ENCODE measurements around the gene GNB1L. TPM values are rescaled to one million over a fixed set of nuclear protein-coding genes. Genes with fewer than 3 reads are reported as not detected.

Gene GNB1L
- total RNA-seq, 1 donor from 2014 or later, result 3.7 TPM

GRCh38 chr22:19823902-19824211, 30.8 kb downstream of the GNB1L start:
- TF ChIP-seq, protein P1, sequence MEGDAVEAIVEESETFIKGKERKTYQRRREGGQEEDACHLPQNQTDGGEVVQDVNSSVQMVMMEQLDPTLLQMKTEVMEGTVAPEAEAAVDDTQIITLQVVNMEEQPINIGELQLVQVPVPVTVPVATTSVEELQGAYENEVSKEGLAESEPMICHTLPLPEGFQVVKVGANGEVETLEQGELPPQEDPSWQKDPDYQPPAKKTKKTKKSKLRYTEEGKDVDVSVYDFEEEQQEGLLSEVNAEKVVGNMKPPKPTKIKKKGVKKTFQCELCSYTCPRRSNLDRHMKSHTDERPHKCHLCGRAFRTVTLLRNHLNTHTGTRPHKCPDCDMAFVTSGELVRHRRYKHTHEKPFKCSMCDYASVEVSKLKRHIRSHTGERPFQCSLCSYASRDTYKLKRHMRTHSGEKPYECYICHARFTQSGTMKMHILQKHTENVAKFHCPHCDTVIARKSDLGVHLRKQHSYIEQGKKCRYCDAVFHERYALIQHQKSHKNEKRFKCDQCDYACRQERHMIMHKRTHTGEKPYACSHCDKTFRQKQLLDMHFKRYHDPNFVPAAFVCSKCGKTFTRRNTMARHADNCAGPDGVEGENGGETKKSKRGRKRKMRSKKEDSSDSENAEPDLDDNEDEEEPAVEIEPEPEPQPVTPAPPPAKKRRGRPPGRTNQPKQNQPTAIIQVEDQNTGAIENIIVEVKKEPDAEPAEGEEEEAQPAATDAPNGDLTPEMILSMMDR (IDR thresholded peaks at IDR 0.05; ENCODE audit: unreplicated experiment), result no peak
- Mint-ChIP-seq H3K36me3 (ENCODE audit: low read depth, unreplicated experiment) (no peaks in the 10 kb centered on the region), H3K4me1 (ENCODE audit: unreplicated experiment) (peaks cover 5% of the 10 kb centered on the region), H3K4me3 (ENCODE audit: unreplicated experiment) (no peak overlapping the region), H3K9me3 (ENCODE audit: unreplicated experiment) (no peaks in the 10 kb centered on the region), H3K27ac (ENCODE audit: unreplicated experiment) (no peak overlapping the region), H3K27me3 (ENCODE audit: unreplicated experiment) (peaks cover 3% of the 10 kb centered on the region)
- DNase-seq (ENCODE audit: low spot score), result no peak

DNA sequence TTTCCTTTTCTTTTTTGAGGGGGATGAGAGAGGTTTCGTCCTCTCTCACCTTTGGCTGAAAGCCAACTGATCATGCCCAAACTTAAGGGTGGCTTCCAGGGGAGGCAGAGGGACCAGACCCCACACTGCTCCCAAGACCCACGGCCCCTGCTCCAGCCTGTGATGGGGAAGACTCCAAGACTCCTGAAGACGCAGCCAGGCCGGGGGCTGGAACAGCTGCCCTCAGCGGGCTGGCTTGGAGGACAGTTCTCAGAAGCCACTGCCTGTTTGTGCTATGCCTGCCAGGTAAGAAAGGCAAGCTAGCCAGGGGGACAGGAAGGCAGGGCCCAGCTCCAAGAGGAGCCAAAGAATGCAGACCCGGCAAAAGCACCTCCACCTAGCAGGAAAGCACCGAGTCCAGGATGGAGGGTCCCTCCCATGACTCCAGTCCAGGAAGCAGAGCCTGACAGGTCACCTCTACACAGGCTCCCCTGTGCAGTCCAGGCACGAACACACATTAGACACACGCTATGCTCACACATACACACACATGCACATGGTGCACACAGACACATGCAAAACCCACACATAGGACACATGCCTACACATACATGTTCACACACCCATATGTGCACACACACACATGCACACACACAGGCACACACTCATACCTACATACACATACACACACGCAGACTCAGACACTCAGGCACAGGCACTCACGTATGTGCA, 31.3 kb downstream of the GNB1L start:
- DNase-seq (ENCODE audit: low spot score), result peak; percentile 2
- H3K27ac Mint-ChIP-seq (ENCODE audit: unreplicated experiment), result no peak overlapping the region
- peaks cover 5% of the 10 kb centered on the region for H3K4me1 Mint-ChIP-seq (ENCODE audit: unreplicated experiment)

DNA sequence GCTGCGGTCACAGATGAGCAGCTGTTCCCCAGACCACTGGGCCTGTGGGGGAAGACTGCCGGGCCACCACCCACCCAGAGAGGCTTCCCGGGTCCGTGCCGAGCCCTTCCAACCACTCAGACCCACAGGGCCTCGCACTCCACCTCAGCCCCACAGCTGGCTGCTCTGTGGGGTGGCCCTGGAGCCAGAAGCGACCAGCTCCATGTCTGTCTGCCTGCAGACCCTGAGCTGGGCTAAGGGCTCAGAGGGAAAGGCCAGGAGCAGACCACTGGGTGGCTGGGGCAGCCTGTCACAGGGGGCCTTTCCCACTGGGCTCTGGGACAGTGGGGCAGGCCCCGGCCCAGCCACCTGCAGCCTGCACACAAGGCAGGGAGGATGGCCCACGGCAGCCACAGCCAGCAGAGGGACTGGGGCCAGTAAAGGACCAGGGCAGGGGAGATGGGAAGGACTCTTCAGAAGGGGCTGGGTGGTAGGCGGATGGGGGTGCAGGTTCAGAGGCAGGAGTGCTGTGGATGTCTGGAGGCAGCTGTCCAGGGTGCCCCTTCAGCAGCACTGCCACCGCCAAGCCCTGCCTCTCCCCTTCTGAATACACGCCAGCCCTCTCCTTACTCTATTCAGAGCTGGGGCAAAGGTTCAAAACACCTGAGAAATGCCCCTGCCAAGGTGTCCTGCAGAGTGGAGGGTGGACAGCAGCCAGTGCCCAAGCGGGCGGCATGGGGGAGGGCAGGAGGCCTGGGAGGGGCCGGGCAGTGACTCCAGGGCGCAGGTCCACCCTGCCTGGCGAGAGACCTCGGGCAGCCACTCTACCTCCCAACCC, 32.2 kb downstream of the GNB1L start:
- peak; percentile 3 for DNase-seq (ENCODE audit: low spot score)
- no peaks in the 10 kb centered on the region for H3K36me3 Mint-ChIP-seq (ENCODE audit: low read depth, unreplicated experiment)
- H3K27ac Mint-ChIP-seq (ENCODE audit: unreplicated experiment), result no peak overlapping the region
- H3K4me1 Mint-ChIP-seq (ENCODE audit: unreplicated experiment), result peaks cover 5% of the 10 kb centered on the region
- no peaks in the 10 kb centered on the region for H3K9me3 Mint-ChIP-seq (ENCODE audit: unreplicated experiment)
- peaks cover 3% of the 10 kb centered on the region for H3K27me3 Mint-ChIP-seq (ENCODE audit: unreplicated experiment)
- no peak overlapping the region for H3K4me3 Mint-ChIP-seq (ENCODE audit: unreplicated experiment)
- TF ChIP-seq, protein P1 (IDR thresholded peaks at IDR 0.05; ENCODE audit: unreplicated experiment), result no peak

More for the DNA sequence above, 31.3 kb downstream of the GNB1L start:
- no peaks in the 10 kb centered on the region for H3K36me3 Mint-ChIP-seq (ENCODE audit: low read depth, unreplicated experiment)
- H3K27me3 Mint-ChIP-seq (ENCODE audit: unreplicated experiment), result peaks cover 3% of the 10 kb centered on the region
- H3K4me3 Mint-ChIP-seq (ENCODE audit: unreplicated experiment), result no peak overlapping the region
- H3K9me3 Mint-ChIP-seq (ENCODE audit: unreplicated experiment), result no peaks in the 10 kb centered on the region
- TF ChIP-seq, protein P1 (IDR thresholded peaks at IDR 0.05; ENCODE audit: unreplicated experiment), result no peak

- Mint-ChIP-seq H3K27ac (ENCODE audit: unreplicated experiment) (no peak overlapping the region), H3K4me3 (ENCODE audit: unreplicated experiment) (no peak overlapping the region), H3K4me1 (ENCODE audit: unreplicated experiment) (peaks cover 5% of the 10 kb centered on the region), H3K9me3 (ENCODE audit: unreplicated experiment) (no peaks in the 10 kb centered on the region), H3K27me3 (ENCODE audit: unreplicated experiment) (peaks cover 5% of the 10 kb centered on the region), H3K36me3 (ENCODE audit: low read depth, unreplicated experiment) (no peaks in the 10 kb centered on the region)
- peak; percentile 1 for DNase-seq (ENCODE audit: low spot score)
- TF ChIP-seq, protein P1 (IDR thresholded peaks at IDR 0.05; ENCODE audit: unreplicated experiment), result no peak
Measured at GRCh38 chr22:19821523-19822300, 33.0 kb downstream of the GNB1L start.
